Mammary epithelial cell (primary cell): Measurements from ENCODE around the gene ITPRIPL1.

Experiments
- EZH2 ChIP-seq: IDR thresholded peaks from 2 replicates; pipeline ENCODE4 v1.6.1; 2012; ENCODE audit warnings: low read length, inconsistent platforms, borderline replicate concordance
- TF ChIP-seq, protein P1 (sequence below), 2 donors: IDR thresholded peaks in 1 of 2; conservative IDR thresholded peaks in 1 of 2; 2 replicates each; pipeline ENCODE4 v1.5.1; 2011 to 2012; ENCODE audit warnings: inconsistent platforms in 2 of 2, low read length in 2 of 2, mild to moderate bottlenecking in 2 of 2, control low read depth in 1 of 2, low read depth in 1 of 2; ENCODE audit not compliant: insufficient read depth in 1 of 2; ENCODE audit errors: extremely low read depth in 1 of 2

DNA sequence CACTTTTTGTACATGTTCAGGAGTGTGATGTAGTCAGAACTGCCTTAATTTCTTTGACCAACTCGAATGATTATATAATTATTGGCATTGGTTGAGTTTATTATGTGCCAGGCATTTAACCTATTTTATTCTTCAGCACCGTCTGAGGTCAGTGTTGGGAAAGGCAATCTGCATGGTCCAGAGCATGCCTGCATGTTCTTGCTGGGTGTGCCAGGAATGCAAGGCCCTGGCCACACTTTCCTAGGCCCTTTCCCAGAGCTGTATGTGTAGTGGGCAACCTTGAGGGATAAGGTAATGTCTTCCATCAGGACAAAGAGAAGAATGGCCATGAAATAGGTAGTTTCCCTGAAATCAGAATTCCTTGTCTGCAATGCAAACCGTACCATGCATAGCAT, 10.1 kb upstream of the ITPRIPL1 start:
- TF ChIP-seq, protein P1, sequence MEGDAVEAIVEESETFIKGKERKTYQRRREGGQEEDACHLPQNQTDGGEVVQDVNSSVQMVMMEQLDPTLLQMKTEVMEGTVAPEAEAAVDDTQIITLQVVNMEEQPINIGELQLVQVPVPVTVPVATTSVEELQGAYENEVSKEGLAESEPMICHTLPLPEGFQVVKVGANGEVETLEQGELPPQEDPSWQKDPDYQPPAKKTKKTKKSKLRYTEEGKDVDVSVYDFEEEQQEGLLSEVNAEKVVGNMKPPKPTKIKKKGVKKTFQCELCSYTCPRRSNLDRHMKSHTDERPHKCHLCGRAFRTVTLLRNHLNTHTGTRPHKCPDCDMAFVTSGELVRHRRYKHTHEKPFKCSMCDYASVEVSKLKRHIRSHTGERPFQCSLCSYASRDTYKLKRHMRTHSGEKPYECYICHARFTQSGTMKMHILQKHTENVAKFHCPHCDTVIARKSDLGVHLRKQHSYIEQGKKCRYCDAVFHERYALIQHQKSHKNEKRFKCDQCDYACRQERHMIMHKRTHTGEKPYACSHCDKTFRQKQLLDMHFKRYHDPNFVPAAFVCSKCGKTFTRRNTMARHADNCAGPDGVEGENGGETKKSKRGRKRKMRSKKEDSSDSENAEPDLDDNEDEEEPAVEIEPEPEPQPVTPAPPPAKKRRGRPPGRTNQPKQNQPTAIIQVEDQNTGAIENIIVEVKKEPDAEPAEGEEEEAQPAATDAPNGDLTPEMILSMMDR (conservative IDR thresholded peaks at IDR 0.05 in 1 of 2, IDR thresholded peaks at IDR 0.05 in 1 of 2; ENCODE audit: extremely low read depth in 1 of 2, insufficient read depth in 1 of 2, low read depth in 1 of 2, low read length in 2 of 2), result no peak
- no peak for TF ChIP-seq EZH2
